GM10847 (cell line): ENCODE data around the gene NFATC3.

Experiments used
- POLR2A ChIP-seq: IDR thresholded peaks from 2 replicates; pipeline ENCODE4 v1.6.1; 2011; ENCODE audit not compliant: insufficient read length; ENCODE audit errors: extremely low read depth

Gene NFATC3

DNA sequence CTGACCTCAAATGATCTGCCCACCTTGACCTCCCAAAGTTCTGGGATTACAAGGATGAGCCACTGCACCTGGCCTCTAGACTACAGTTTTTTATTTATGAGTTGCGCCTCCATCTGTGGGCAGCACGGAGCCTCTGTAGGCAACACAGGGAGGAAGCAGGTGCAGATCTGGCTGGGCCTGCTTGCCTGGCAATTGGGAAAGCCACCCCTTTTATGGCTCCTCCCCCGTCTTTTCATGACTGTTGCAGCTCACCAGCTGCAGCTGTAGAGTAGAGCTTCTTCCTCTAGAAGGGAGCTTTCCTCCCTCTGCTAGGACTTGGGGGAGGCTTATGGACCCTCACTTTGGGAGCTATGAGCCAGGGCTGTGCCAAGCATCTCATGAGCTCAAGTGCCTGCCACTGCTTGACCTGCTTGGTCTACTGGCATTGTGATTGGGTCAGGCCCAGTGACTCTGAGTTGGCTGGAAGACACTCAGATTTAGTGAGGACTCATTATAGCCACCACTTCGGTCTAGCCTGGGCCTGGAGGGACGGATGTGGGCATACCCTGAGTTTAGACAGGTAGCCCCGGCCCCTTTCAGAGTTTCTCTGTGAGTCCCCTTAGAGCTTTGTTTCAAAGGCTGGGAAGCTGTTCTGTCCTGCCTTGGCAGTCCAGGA, 172.2 kb downstream of the NFATC3 start:
- no peak for TF ChIP-seq POLR2A

GRCh38 chr16:68257906-68258800, 173.0 kb downstream of the NFATC3 start:
- TF ChIP-seq POLR2A, result no peak

GRCh38 chr16:68259007-68259825, 174.0 kb downstream of the NFATC3 start:
- TF ChIP-seq POLR2A, result no peak

- no peak for TF ChIP-seq POLR2A
These were observed 178.5 kb downstream of the NFATC3 start for GRCh38 chr16:68263559-68264127.

DNA sequence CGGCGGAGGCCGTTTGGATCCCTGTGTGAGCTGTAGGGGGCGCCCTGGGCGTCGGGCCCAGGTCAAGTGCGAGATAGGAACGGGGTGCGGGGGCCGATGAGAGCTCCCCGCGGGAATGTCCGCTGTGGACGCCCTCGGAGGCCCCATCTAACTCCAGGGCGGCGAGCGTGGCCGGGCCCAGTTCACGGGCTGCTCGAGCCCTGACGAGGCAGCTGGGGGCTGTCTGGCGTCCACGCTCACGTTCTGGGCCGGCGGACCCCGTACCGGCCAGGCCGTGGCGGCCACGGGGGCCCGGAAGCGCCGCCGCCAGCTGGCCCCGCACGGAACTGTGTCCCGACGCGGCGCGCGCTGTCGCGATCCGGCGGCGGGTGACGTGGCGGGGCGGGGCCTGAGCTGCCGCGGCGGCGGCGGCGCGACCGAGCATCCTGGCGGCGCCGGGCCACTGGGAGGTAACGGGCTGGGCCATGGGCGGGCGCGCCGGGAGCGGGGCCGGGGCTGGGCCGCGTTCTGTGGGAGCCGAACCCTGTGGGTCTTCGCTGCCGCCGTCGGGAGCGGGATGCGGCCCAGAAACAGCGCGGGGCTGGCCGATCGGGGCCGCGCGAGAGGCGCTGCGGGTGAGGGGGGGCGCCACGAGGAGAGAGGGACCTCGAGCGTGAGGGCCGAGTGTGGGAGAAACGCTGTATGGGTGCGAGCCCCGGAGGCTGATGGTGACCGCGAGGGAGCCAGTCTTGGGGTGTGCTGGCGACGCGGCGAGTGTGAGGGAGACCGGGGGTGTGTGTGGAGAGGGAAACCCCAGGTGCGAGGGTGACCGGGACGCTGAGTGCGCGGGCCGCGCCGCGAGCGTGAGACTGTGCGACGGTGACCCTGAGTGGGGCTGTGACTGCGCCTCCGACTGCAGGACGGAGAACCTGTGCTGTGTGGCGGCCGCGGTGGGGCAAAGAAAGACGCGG, 179.2 kb downstream of the NFATC3 start, which contains the start of gene SLC7A6:
Gene SLC7A6, plus strand, starts transcription at position 399 of the 950 bp plus-strand sequence. CDS start 10,201 bp downstream, outside the sequence.
- TF ChIP-seq POLR2A, result no peak

DNA sequence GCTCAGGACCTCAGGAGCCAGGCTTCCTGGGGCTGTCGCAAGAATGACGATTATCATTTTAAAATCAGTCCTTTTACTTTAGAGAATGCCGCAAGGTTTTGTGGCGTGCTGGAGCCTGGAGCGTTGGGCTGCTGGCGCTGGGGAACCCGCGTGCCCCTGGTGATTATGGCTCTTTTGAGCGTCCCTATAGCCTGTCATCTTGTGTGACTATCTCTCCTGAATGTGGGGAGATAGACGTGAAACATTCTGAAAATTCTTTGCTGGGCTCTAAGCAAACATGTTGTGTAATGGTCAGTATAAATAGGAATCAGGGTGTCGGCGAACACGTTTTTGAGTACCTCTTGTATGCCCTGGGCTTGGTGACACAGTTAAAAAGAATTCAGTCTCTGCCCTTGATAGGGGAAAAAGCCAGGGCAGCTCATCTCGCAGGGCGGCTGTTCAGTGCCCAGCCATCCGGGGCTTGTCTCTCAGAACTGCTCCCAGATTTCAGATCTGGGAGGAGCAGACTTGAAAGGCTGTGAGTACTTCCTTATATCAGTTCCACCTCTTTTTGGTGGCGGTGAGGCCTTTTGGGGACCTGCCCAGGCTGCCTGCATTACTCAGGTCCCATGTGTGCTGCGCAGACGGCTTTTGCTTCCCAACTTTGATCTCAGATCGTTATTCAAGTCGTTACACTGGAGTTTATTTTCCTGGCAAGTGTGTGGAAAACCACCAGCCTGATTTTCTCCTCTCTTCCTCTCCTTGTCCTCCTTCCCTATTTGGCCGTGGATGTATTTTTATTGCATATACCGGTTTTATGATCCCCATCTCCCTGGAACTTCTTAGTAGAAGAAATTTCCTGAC, 180.1 kb downstream of the NFATC3 start:
- no peak for TF ChIP-seq POLR2A

- TF ChIP-seq POLR2A, result no peak
These were observed 182.6 kb downstream of the NFATC3 start for GRCh38 chr16:68267612-68268405.

DNA sequence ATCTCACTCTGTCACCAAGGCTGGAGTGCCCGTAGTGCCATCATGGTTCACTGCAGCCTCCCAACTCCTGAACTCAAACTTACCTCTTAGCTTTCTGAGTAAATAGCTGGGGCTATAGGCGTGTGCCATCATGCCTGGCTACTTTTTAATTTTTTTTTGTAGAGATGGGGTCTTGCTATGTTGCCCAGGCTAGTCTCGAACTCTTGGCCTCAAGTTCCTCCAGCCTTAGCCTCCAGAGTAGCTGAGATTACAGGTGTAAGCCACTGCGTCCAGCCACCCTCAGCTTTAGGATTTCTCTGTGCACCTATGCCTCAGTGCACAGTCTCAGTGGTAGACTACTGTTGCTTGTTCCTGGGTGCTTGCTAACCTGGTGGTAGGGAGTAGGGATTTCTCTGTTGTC, 184.6 kb downstream of the NFATC3 start:
- no peak for TF ChIP-seq POLR2A

DNA sequence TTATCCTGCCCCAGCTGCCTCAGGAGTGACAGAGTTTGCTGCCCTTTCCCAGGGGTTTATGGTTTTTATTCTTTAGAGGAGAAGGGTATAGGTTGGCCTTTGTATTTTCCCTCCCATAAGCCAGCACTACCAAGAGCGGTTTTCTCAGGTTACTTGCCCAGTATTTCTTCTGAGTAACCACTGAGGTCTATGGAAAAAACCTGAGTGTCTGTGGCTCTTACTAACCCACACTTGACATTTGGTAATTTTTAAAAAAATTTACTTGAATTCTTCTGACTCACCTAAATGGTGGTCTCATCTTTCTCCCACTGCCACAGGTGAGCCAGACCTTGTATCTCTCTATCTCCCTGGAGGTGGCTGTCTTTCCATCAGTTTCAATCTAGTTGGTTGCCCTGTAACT, 185.2 kb downstream of the NFATC3 start:
- TF ChIP-seq POLR2A, result no peak

GRCh38 chr16:68272507-68273209, 187.5 kb downstream of the NFATC3 start:
- no peak for TF ChIP-seq POLR2A

GRCh38 chr16:68273459-68273858, 188.3 kb downstream of the NFATC3 start:
- TF ChIP-seq POLR2A, result no peak

DNA sequence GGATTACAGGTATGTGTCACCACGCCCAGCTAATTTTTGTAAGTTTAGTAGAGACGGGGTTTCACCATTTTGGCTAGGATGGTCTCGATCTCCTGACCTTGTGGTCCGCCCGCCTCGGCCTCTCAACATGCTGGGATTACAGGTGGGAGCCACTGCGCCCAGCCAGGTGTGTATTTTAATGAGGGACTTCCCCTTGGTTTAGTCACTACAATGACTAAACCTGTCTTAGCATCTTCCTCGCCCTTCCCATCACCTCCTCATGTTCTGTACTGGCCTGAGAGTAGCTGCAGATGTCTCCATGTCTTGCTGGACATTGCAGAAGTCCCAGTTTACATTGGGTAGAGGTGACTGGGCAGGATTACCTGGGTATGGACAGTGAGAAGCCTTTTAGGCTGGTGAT, 188.7 kb downstream of the NFATC3 start:
- TF ChIP-seq POLR2A, result no peak

- no peak for TF ChIP-seq POLR2A
These were observed 189.3 kb downstream of the NFATC3 start for GRCh38 chr16:68274441-68274840.
